SU-DHL-6 (cell line): ENCODE results near the gene PIAS3.

Source experiments
- H2AFZ ChIP-seq: fragments of 200-600 bp; sonication (generic); 2 replicates; pipeline ENCODE4 v1.6.1; 2014; ENCODE audit warnings: low read depth, mild to moderate bottlenecking, moderate library complexity, mixed read lengths, antibody characterized with exemption, low read length; ENCODE audit not compliant: severe bottlenecking
- H3F3A ChIP-seq: fragments of 200-600 bp; shearing (Covaris generic); 2 replicates; pipeline ENCODE4 v1.6.0; 2016; ENCODE audit warnings: antibody characterized with exemption, mild to moderate bottlenecking; ENCODE audit not compliant: insufficient read depth
- H3K27ac ChIP-seq: fragments of 200-600 bp; sonication (generic); 2 replicates; pipeline ENCODE4 v1.5.1; 2016; ENCODE audit warnings: low read depth, mild to moderate bottlenecking, low read length, moderate library complexity, mixed read lengths
- H3K27me3 ChIP-seq: fragments of 200-600 bp; sonication (generic), shearing (Covaris generic); 2 replicates; pipeline ENCODE4 v1.6.0; 2014; ENCODE audit warnings: mild to moderate bottlenecking, low read length
- H3K36me3 ChIP-seq: fragments of 200-600 bp; sonication (generic); 2 replicates; pipeline ENCODE4 v1.6.1; 2014; ENCODE audit warnings: mild to moderate bottlenecking, low read length, mixed read lengths
- H3K4me2 ChIP-seq: fragments of 300-600, 200-600 bp; shearing (Covaris generic), sonication (generic); 2 replicates; pipeline ENCODE4 v1.6.0; 2014; ENCODE audit warnings: low read length, low read depth, mild to moderate bottlenecking; ENCODE audit not compliant: poor library complexity, severe bottlenecking
- H3K4me3 ChIP-seq: fragments of 200-600 bp; sonication (generic); 2 replicates; pipeline ENCODE4 v1.5.1; 2014; ENCODE audit warnings: antibody characterized with exemption, low read length, mild to moderate bottlenecking, mixed read lengths; ENCODE audit not compliant: insufficient read depth, poor library complexity, severe bottlenecking
- H3K79me2 ChIP-seq: fragments of 200-600 bp; sonication (generic); 2 replicates; pipeline ENCODE4 v1.6.1; 2014; ENCODE audit warnings: mild to moderate bottlenecking, low read length, moderate library complexity; ENCODE audit not compliant: insufficient read depth
- H3K9ac ChIP-seq: fragments of 200-600 bp; sonication (generic); 2 replicates; pipeline ENCODE4 v1.7.0; 2014; ENCODE audit warnings: mild to moderate bottlenecking, low read length
- H3K9me2 ChIP-seq: fragments of 200-600 bp; sonication (generic); replicated peaks from 2 replicates; pipeline ENCODE4 v1.6.1; 2014; ENCODE audit warnings: low read length; ENCODE audit not compliant: insufficient read depth
- H3K9me3 ChIP-seq: fragments of 200-600 bp; sonication (generic); 2 replicates; pipeline ENCODE4 v1.6.1; 2014; ENCODE audit warnings: low read length, mixed read lengths; ENCODE audit not compliant: insufficient read depth
- H4K20me1 ChIP-seq: fragments of 200-600 bp; sonication (generic); 2 replicates; pipeline ENCODE4 v1.6.1; 2014; ENCODE audit warnings: low read depth, mild to moderate bottlenecking, antibody characterized with exemption, low read length, moderate library complexity, mixed read lengths
- EZH2phosphoT487 ChIP-seq: fragments of 200-600 bp; sonication (generic), shearing (Covaris generic); conservative IDR thresholded peaks from 2 replicates; pipeline ENCODE4 v1.6.1; 2018; ENCODE audit warnings: mild to moderate bottlenecking, antibody characterized with exemption, low read length, moderate library complexity, mixed read lengths
- TF ChIP-seq, protein P1 (sequence below): fragments of 200-600 bp; sonication (generic); IDR thresholded peaks from one replicate; pipeline ENCODE4 v1.5.1; 2017; ENCODE audit warnings: antibody characterized with exemption, mild to moderate bottlenecking, low read length, moderate library complexity; ENCODE audit not compliant: insufficient read depth, poor library complexity, severe bottlenecking

PIAS3 gene

DNA sequence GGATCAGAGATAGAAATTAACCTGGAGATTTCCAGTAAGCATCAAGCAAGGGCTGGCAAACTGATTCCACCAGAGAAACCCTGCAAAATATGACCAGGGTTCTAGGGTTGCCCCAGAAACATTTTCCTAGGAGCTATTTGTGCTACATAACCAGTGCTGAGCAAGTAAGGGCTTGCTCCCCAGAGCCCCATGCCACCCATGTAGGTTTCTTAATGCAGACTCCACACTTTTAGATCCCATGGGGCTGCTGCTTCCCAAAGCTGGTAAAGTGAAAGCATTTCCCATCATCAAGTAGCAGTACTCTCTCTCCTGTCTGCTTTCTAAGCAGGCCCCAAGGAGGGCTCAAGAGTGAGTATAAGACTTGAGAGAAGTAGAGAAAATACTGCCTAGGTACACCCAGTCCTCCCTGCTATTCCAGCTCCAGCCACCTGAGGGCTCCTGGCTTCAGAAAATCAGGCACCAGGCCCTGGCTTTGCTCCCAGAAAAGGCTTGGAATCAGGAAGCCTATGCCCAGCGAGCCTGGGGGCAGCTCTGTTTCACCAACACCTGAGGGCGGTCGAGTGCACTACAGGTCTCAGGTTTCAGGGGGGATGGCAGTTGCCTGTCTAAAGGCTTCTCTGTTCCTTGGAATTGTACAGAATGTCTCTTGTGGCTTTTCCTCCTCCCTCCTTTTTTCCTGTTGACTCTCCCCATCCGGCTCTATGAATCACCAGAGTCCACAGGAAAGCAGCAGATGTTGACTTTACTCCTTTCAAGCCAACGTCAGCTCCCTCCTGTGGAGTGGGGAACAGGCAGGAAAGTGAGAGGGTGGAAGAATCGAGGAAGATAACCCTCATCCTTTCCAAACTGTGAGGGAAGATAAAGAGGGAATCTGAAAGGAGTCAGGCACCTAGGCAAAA lies 33.0 kb upstream of the PIAS3 start:
- Histone ChIP-seq H3K9me3 (no peaks in the 10 kb centered on the region), H3K9ac (no peak overlapping the region), H4K20me1 (no peaks in the 10 kb centered on the region), H2AFZ (no peak overlapping the region), H3K27ac (no peak overlapping the region), H3K27me3 (no peaks in the 10 kb centered on the region), H3K4me2 (no peak overlapping the region), H3K9me2 (no peaks in the 10 kb centered on the region), H3K4me3 (no peak overlapping the region), H3F3A (no peaks in the 10 kb centered on the region), H3K79me2 (no peaks in the 10 kb centered on the region), H3K36me3 (no peaks in the 10 kb centered on the region)
- TF ChIP-seq, protein P1, sequence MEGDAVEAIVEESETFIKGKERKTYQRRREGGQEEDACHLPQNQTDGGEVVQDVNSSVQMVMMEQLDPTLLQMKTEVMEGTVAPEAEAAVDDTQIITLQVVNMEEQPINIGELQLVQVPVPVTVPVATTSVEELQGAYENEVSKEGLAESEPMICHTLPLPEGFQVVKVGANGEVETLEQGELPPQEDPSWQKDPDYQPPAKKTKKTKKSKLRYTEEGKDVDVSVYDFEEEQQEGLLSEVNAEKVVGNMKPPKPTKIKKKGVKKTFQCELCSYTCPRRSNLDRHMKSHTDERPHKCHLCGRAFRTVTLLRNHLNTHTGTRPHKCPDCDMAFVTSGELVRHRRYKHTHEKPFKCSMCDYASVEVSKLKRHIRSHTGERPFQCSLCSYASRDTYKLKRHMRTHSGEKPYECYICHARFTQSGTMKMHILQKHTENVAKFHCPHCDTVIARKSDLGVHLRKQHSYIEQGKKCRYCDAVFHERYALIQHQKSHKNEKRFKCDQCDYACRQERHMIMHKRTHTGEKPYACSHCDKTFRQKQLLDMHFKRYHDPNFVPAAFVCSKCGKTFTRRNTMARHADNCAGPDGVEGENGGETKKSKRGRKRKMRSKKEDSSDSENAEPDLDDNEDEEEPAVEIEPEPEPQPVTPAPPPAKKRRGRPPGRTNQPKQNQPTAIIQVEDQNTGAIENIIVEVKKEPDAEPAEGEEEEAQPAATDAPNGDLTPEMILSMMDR, result peak; percentile 68
- TF ChIP-seq EZH2phosphoT487, result no peak

DNA sequence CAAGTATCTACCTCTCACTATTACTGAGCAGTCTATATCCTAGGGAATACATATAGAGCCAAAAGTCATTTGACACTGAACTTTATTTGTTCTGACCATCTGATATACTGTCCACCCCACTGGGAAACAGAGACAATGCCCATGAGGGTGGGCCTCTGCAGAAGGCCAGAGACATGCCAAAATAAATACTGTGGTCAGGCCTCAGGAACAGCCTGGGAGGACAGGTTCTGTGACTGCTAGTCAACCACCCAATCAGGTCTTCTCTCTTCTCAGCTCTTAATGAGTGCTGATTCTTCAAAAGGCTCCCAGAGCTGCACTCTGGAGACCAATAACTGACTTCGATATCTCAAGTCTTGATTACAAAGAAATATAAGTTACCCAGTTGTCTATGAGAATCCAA lies 32.3 kb upstream of the PIAS3 start:
- no peak for TF ChIP-seq EZH2phosphoT487
- TF ChIP-seq, protein P1, result no peak

DNA sequence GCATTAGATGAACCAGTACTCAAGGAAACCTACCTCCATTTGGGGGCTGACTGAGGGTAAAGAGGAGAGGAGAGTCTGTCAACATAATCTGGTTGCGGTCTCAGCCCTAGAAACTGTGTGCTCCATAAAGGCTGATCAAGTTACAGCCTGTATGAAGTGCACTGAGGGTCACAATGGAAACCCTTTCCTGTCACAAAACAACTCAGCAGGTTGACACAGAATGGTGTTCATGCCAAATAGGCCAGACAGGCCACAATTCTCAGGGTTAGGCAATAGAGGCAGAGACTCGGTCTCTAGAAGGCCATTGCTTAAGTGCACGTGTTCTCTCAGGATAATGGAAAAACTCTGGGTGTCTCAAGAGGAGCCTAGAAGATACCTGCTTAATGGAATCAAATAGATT lies 30.8 kb upstream of the PIAS3 start:
- Histone ChIP-seq H3K4me2 (no peak overlapping the region), H3K9me3 (no peaks in the 10 kb centered on the region), H3K27me3 (no peaks in the 10 kb centered on the region), H3K9me2 (no peaks in the 10 kb centered on the region), H2AFZ (no peak overlapping the region), H3K36me3 (no peaks in the 10 kb centered on the region), H4K20me1 (no peaks in the 10 kb centered on the region), H3K27ac (no peak overlapping the region), H3K9ac (no peak overlapping the region), H3K79me2 (no peaks in the 10 kb centered on the region), H3F3A (no peaks in the 10 kb centered on the region), H3K4me3 (no peak overlapping the region)
- TF ChIP-seq, protein P1, result no peak
- TF ChIP-seq EZH2phosphoT487, result no peak

More for the DNA sequence above, 32.3 kb upstream of the PIAS3 start:
- H3K36me3 ChIP-seq, result no peaks in the 10 kb centered on the region
- H3K27me3 ChIP-seq, result no peaks in the 10 kb centered on the region
- no peak overlapping the region for H3K27ac ChIP-seq
- H2AFZ ChIP-seq, result no peak overlapping the region
- H3K9me2 ChIP-seq, result no peaks in the 10 kb centered on the region
- no peaks in the 10 kb centered on the region for H3K9me3 ChIP-seq
- H3K4me2 ChIP-seq, result no peak overlapping the region
- no peaks in the 10 kb centered on the region for H4K20me1 ChIP-seq
- H3F3A ChIP-seq, result no peaks in the 10 kb centered on the region
- no peak overlapping the region for H3K4me3 ChIP-seq
- H3K79me2 ChIP-seq, result no peaks in the 10 kb centered on the region
- H3K9ac ChIP-seq, result no peak overlapping the region
